Astrocyte of the cerebellum (primary cell): ENCODE data around the gene SEMA4C.

Source experiments
- DNase-seq: peaks from one replicate; pipeline ENCODE4 v3.0.0-alpha.2; 2011; ENCODE audit warnings: low read depth
- H3K4me3 ChIP-seq: 2 replicates; pipeline ENCODE4 v1.5.1; 2011; ENCODE audit warnings: mild to moderate bottlenecking, low read depth, low read length, moderate library complexity
- in situ Hi-C: cut with HindIII; loops from 2 replicates; pipeline ENCODE4 v1.10.0; 2017; ENCODE audit warnings: low sequenced_read_pairs
- TF ChIP-seq, protein P1 (sequence below): IDR thresholded peaks from 2 replicates; pipeline ENCODE4 v1.5.1; 2012; ENCODE audit warnings: low read length, low read depth, moderate library complexity, mild to moderate bottlenecking; ENCODE audit errors: missing control alignments

SEMA4C gene

DNA sequence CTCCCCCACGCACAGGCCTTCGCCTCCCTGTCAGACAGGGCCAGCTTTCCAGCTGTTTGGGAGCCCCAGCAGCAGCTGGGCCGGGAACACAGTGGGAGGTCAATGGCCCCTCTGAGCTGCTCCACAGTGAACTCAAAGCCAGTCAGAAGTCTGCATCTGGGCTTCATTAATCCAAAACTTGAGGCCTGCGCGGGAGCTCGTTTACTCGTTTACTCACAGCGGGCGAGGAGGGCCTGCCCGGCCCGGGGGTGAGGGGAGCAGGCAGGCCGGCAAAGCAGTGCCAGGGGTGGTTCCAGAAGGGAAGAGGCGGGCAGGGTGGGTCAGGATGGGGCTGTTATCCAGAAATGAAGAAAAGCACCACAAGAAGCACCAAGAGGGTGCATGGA lies 36.8 kb upstream of the SEMA4C start:
- no peak for DNase-seq
- no peak overlapping the region for H3K4me3 ChIP-seq
- TF ChIP-seq, protein P1, sequence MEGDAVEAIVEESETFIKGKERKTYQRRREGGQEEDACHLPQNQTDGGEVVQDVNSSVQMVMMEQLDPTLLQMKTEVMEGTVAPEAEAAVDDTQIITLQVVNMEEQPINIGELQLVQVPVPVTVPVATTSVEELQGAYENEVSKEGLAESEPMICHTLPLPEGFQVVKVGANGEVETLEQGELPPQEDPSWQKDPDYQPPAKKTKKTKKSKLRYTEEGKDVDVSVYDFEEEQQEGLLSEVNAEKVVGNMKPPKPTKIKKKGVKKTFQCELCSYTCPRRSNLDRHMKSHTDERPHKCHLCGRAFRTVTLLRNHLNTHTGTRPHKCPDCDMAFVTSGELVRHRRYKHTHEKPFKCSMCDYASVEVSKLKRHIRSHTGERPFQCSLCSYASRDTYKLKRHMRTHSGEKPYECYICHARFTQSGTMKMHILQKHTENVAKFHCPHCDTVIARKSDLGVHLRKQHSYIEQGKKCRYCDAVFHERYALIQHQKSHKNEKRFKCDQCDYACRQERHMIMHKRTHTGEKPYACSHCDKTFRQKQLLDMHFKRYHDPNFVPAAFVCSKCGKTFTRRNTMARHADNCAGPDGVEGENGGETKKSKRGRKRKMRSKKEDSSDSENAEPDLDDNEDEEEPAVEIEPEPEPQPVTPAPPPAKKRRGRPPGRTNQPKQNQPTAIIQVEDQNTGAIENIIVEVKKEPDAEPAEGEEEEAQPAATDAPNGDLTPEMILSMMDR: no peak
- in situ Hi-C loops: no loop called here

DNA sequence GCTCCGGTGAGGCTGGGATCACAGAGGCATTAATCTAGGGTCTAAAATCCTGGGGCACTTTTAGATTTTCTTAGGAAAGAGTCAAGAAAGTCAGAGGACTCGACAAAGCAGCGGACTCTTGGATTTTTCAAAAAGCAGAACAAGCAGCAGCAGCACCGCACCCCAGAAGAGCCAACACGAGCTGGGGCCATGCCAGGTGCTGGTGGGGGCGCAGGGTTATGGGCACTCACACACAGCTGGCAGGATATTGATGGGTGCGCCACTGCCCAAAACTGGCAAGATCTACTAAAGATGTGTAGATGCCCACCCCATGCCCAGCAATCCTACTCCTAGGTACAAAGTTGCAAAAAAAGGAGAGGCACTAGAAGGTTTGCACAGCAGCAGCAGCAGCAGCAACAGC lies 33.9 kb upstream of the SEMA4C start:
- no peak for DNase-seq
- TF ChIP-seq, protein P1: no peak
- no peak overlapping the region for H3K4me3 ChIP-seq
- in situ Hi-C loops: no loop called here

DNA sequence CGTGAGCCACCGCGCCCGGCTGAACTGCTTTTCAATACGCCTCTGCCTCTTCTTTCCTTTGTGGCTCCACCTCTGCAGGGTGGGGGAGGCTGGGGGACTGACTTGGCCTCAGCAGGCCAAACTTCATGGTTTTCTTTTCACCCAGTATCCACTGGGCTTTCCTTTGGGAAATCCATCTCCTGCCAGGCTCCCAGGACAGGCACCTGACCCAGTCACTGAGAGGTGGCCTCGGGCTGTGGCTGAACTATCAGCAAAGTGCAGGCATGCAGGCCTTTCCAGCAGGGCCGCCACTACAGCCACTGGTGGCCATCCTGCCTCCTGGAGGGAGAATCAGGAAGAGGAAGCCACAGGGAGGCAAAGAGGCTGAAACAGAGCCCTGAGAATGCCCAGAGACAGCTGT lies 33.4 kb upstream of the SEMA4C start:
- in situ Hi-C loops: no loop called here
- no peak overlapping the region for H3K4me3 ChIP-seq
- no peak for DNase-seq
- TF ChIP-seq, protein P1: no peak

DNA sequence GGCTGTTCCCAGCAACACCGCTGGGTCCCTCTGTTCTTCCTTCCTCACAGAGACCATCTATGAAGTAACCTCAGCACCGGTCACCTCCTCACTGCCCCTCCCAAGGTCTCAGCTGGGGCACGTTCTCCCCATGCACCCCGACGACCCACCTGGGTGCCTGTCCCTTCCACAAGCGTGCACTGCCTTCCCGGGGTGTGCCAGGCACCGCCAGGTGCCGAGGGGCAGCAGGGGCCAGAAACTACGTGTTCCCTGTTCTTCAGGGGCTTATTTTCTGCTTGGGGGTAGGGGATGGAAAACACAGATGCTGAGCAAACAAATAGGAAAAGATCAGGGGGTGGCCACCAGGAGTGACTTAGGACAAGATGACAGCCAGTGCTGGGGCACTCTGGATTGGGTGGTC lies 30.4 kb upstream of the SEMA4C start:
- no peak for DNase-seq
- TF ChIP-seq, protein P1: no peak
- no peak overlapping the region for H3K4me3 ChIP-seq
- in situ Hi-C loops: no loop called here

DNA sequence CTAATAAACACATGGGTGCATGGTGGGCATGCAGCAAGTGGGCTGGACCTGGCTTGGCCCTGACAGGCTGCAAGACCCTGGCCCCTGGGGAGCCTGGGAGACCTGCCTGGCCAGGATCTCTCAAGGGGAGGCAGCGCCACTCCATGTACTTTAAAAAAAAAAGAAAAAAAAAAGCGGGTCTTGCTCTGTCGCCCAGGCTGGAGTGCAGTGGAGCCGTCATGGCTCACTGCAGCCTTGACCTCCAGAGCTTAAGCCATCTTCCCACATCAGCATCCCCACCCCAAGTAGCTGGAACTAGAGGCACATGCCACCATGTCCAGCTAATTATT lies 29.5 kb upstream of the SEMA4C start:
- H3K4me3 ChIP-seq: no peak overlapping the region
- in situ Hi-C loops: no loop called here
- DNase-seq: no peak
- TF ChIP-seq, protein P1: no peak

DNA sequence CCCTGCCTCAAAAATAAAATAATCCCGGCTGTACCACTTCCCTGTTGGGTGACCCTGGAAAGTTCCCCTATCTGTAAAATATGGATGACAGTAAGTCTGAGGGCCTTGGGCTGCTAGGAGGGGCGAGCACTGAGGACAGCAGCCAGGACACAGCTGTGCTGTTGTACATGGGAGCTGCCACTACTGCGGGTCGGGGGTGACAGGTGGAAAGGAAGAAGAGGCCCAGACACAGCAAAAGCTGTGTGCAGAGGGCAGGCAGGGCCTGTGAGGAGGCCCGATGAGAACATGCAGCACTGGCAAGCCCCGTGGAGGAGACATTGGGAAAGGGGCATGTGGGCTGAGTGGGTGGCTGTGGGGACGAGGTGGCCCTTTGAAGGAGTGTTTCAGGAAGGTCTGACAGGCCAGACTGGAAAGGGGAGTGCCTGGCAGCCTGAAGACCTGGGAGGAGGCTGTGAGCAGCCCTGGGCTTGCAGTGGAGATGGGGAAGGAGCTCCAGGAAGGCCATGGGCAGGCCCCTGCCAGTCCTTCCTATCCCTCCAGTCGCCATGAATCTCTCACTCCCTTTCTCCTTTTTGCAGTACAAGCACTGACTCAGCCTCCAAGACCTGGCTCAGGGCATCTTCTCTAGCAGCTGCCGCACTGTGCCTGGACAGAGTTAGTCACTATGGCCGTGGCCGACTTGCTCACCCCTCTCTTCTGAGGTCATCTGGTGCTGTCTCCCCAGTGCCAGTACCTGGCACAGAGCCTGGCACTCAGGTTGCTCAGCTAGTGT lies 28.9 kb upstream of the SEMA4C start:
- DNase-seq: no peak
- TF ChIP-seq, protein P1: no peak
- in situ Hi-C loops: no loop called here
- no peak overlapping the region for H3K4me3 ChIP-seq
